Adrenal gland (tissue), 5 donors: Measurements from ENCODE around the gene RGPD4.

Experiments used
- CTCF ChIP-seq, 6 experiments: fragments of 450-650 bp in 4 of 6; fragments of 200-600 bp in 2 of 6; sonication (generic) in 1 of 6; IDR thresholded peaks; 1 replicate in 5 of 6; 2 replicates in 1 of 6; pipeline versions ENCODE4 v1.5.1 to v1.8.0; 2016 to 2021; ENCODE audit warnings: antibody characterized with exemption in 6 of 6, mild to moderate bottlenecking in 2 of 6, moderate library complexity in 1 of 6
- POLR2A ChIP-seq, 2 donors: fragments of 450-650 bp; IDR thresholded peaks; one replicate each; pipeline ENCODE4 v1.6.1; 2017; ENCODE audit warnings: antibody characterized with exemption in 2 of 2, mild to moderate bottlenecking in 2 of 2, moderate library complexity in 1 of 2
- donor health status: DM: no; HTN: no; CAD: no.

- TF ChIP-seq POLR2A (IDR thresholded peaks at IDR 0.05), result no peak
- TF ChIP-seq CTCF (IDR thresholded peaks at IDR 0.05), result no peak
Measured at GRCh38 chr2:107810734-107811133, 16.0 kb upstream of the RGPD4 start.
